Measurements from ENCODE around the gene RCOR2. TPM values are rescaled to one million over a fixed set of nuclear protein-coding genes. Genes with fewer than 3 reads are reported as not detected.

Gene RCOR2
- polyA plus RNA-seq, 3 donors = 10.4 to 11.8 (median 11.4) TPM

Other genes starting within 250 kb of the RCOR2 start
- 10 to 100 TPM; 16.2 to 17.6 (median 17.0) TPM for gene ATL3, start 245.8 kb downstream of the RCOR2 start, polyA plus RNA-seq (ENCODE audit: insufficient read length in 3 of 3)
- 100 to 1,000 TPM; 173 to 181 (median 178) TPM for gene RTN3, start 235.7 kb downstream of the RCOR2 start, polyA plus RNA-seq (ENCODE audit: insufficient read length in 3 of 3)
- 10 to 100 TPM; 41.0 to 41.8 (median 41.7) TPM for gene ZFTA, start 148.4 kb downstream of the RCOR2 start, polyA plus RNA-seq (ENCODE audit: insufficient read length in 3 of 3)
- 10 to 100 TPM; 21.7 to 26.8 (median 23.4) TPM for gene SPINDOC, start 103.7 kb downstream of the RCOR2 start, polyA plus RNA-seq (ENCODE audit: insufficient read length in 3 of 3)
- 10 to 100 TPM; 31.2 to 34.4 (median 33.5) TPM for gene MARK2, start 78.1 kb downstream of the RCOR2 start, polyA plus RNA-seq (ENCODE audit: insufficient read length in 3 of 3)
- gene NAA40, start 21.8 kb upstream of the RCOR2 start, polyA plus RNA-seq (ENCODE audit: insufficient read length in 3 of 3) = 10 to 100 TPM; 26.5 to 32.0 (median 30.2) TPM
- gene COX8A, start 57.5 kb upstream of the RCOR2 start, polyA plus RNA-seq (ENCODE audit: insufficient read length in 3 of 3) = 100 to 1,000 TPM; 196 to 245 (median 218) TPM
- 100 to 1,000 TPM in 1 of 3 donors, 10 to 100 TPM in 2; 96.8 to 103 (median 97.5) TPM for gene OTUB1, start 69.3 kb upstream of the RCOR2 start, polyA plus RNA-seq (ENCODE audit: insufficient read length in 3 of 3)
- gene FLRT1, start 118.8 kb upstream of the RCOR2 start, polyA plus RNA-seq (ENCODE audit: insufficient read length in 3 of 3) = 1 to 10 TPM; 2.6 to 2.8 (median 2.7) TPM
- gene MACROD1, start 248.9 kb upstream of the RCOR2 start, polyA plus RNA-seq (ENCODE audit: insufficient read length in 3 of 3) = 10 to 100 TPM; 18.5 to 19.8 (median 18.6) TPM